Mesodermal cell (in vitro differentiated cells): Measurements from ENCODE around the gene JPH3.

ENCODE experiments used
- H3K27ac ChIP-seq: 2 replicates; pipeline ENCODE4 v1.7.0; 2013; ENCODE audit warnings: mild to moderate bottlenecking, low read depth, low read length, moderate library complexity; ENCODE audit not compliant: severe bottlenecking
- H3K36me3 ChIP-seq: 2 replicates; pipeline ENCODE4 v1.7.1; 2013; ENCODE audit warnings: mild to moderate bottlenecking, low read length, moderate library complexity; ENCODE audit not compliant: control insufficient read depth, insufficient read depth
- H3K4me1 ChIP-seq: one replicate; pipeline ENCODE4 v1.7.1; 2013; ENCODE audit warnings: mild to moderate bottlenecking, low read length; ENCODE audit not compliant: insufficient read depth, control insufficient read depth, poor library complexity, severe bottlenecking
- H3K4me3 ChIP-seq: 2 replicates; pipeline ENCODE4 v1.7.0; 2013; ENCODE audit warnings: low read length, control low read depth, mild to moderate bottlenecking; ENCODE audit not compliant: insufficient read depth, poor library complexity, severe bottlenecking; ENCODE audit errors: extremely low read depth
- H3K9me3 ChIP-seq: 2 replicates; pipeline ENCODE4 v1.7.1; 2013; ENCODE audit warnings: mild to moderate bottlenecking, low read length, moderate library complexity; ENCODE audit not compliant: control insufficient read depth
- WGBS, 2 experiments: methylation state at CpG; one replicate each; pipeline ENCODE4 v1.1.5; 2013; ENCODE audit warnings: missing lambda C conversion rate in 2 of 2; ENCODE audit not compliant: insufficient coverage in 2 of 2; 5-methylcytosine and 5-hydroxymethylcytosine counted together

JPH3 gene

GRCh38 chr16:87689956-87690465 lies 87.7 kb downstream of the JPH3 start:
- no peaks in the 10 kb centered on the region for H3K4me1 ChIP-seq
- H3K4me3 ChIP-seq, result no peak overlapping the region
- 96 to 97% methylated on average over 45 to 46 of the region's 46 CpGs for WGBS, 2 experiments
- H3K9me3 ChIP-seq, result no peaks in the 10 kb centered on the region
- peaks cover 7% of the 10 kb centered on the region for H3K36me3 ChIP-seq
- no peak overlapping the region for H3K27ac ChIP-seq

GRCh38 chr16:87690911-87691685 lies 88.8 kb downstream of the JPH3 start:
- Histone ChIP-seq H3K36me3 (peaks cover 10% of the 10 kb centered on the region), H3K4me3 (no peak overlapping the region), H3K4me1 (no peaks in the 10 kb centered on the region), H3K9me3 (no peaks in the 10 kb centered on the region), H3K27ac (no peak overlapping the region)
- WGBS, 2 experiments, result 86 to 87% methylated on average over 18 to 24 of the region's 33 CpGs

GRCh38 chr16:87691686-87692079 lies 89.4 kb downstream of the JPH3 start:
- Histone ChIP-seq H3K4me3 (no peak overlapping the region), H3K4me1 (no peaks in the 10 kb centered on the region), H3K27ac (no peak overlapping the region), H3K9me3 (no peaks in the 10 kb centered on the region), H3K36me3 (peaks cover 16% of the 10 kb centered on the region)
- 91 to 96% methylated on average over 4 to 11 of the region's 14 CpGs for WGBS, 2 experiments

- Histone ChIP-seq H3K4me3 (no peak overlapping the region), H3K4me1 (no peaks in the 10 kb centered on the region), H3K9me3 (no peaks in the 10 kb centered on the region), H3K27ac (no peak overlapping the region), H3K36me3 (peaks cover 19% of the 10 kb centered on the region)
- 96 to 100% methylated on average over 4 to 6 of the region's 7 CpGs for whole genome bisulfite sequencing, 2 experiments
Measured at GRCh38 chr16:87692176-87692575, 89.9 kb downstream of the JPH3 start.

GRCh38 chr16:87692756-87693155 lies 90.4 kb downstream of the JPH3 start:
- 91 to 94% methylated on average over 2 to 8 of the region's 12 CpGs for WGBS, 2 experiments

GRCh38 chr16:87693827-87694226 lies 91.5 kb downstream of the JPH3 start:
- no peak overlapping the region for H3K4me3 ChIP-seq
- no peaks in the 10 kb centered on the region for H3K9me3 ChIP-seq
- no peak overlapping the region for H3K27ac ChIP-seq
- no peaks in the 10 kb centered on the region for H3K4me1 ChIP-seq
- 96 to 97% methylated on average over 16 of the region's 16 CpGs for WGBS, 2 experiments
- H3K36me3 ChIP-seq, result peaks cover 35% of the 10 kb centered on the region

More at GRCh38 chr16:87692756-87693155, 90.4 kb downstream of the JPH3 start:
- no peaks in the 10 kb centered on the region for H3K4me1 ChIP-seq
- no peak overlapping the region for H3K4me3 ChIP-seq
- H3K36me3 ChIP-seq, result peaks cover 24% of the 10 kb centered on the region
- H3K27ac ChIP-seq, result no peak overlapping the region
- H3K9me3 ChIP-seq, result no peaks in the 10 kb centered on the region

- no peak overlapping the region for H3K27ac ChIP-seq
- H3K9me3 ChIP-seq, result no peaks in the 10 kb centered on the region
- H3K36me3 ChIP-seq, result peaks cover 37% of the 10 kb centered on the region
- WGBS, 2 experiments, result 96% methylated on average over 19 to 20 of the region's 20 CpGs
- H3K4me1 ChIP-seq, result no peaks in the 10 kb centered on the region
- no peak overlapping the region for H3K4me3 ChIP-seq
Measured at GRCh38 chr16:87694441-87695125, 92.3 kb downstream of the JPH3 start.

- Histone ChIP-seq H3K36me3 (peaks cover 42% of the 10 kb centered on the region), H3K27ac (no peak overlapping the region), H3K9me3 (no peaks in the 10 kb centered on the region), H3K4me3 (no peak overlapping the region), H3K4me1 (no peaks in the 10 kb centered on the region)
- WGBS, 2 experiments, result 94 to 95% methylated on average over 12 of the region's 12 CpGs
Measured at GRCh38 chr16:87695534-87695933, 93.2 kb downstream of the JPH3 start.

- Histone ChIP-seq H3K4me1 (no peaks in the 10 kb centered on the region), H3K36me3 (peaks cover 51% of the 10 kb centered on the region), H3K4me3 (no peak overlapping the region), H3K27ac (no peak overlapping the region), H3K9me3 (no peaks in the 10 kb centered on the region)
- WGBS, 2 experiments, result 90 to 97% methylated on average over 12 to 15 of the region's 18 CpGs
Measured at GRCh38 chr16:87696726-87697125, 94.4 kb downstream of the JPH3 start.

GRCh38 chr16:87697256-87697655 lies 94.9 kb downstream of the JPH3 start:
- Histone ChIP-seq H3K4me3 (no peak overlapping the region), H3K4me1 (no peaks in the 10 kb centered on the region), H3K9me3 (no peaks in the 10 kb centered on the region), H3K36me3 (peaks cover 56% of the 10 kb centered on the region), H3K27ac (no peak overlapping the region)
- 95 to 97% methylated on average over 19 to 21 of the region's 21 CpGs for WGBS, 2 experiments

GRCh38 chr16:87697792-87698191 lies 95.5 kb downstream of the JPH3 start:
- H3K36me3 ChIP-seq, result peaks cover 62% of the 10 kb centered on the region
- no peak overlapping the region for H3K4me3 ChIP-seq
- no peaks in the 10 kb centered on the region for H3K9me3 ChIP-seq
- 95 to 97% methylated on average over 11 to 13 of the region's 14 CpGs for WGBS, 2 experiments
- no peak overlapping the region for H3K27ac ChIP-seq
- H3K4me1 ChIP-seq, result no peaks in the 10 kb centered on the region
